K562 (cell line): ENCODE measurements around the gene KCNK4. TPM values are rescaled to one million over a fixed set of nuclear protein-coding genes. Genes with fewer than 3 reads are reported as not detected.

ENCODE experiments used
- BRCA1 ChIP-seq, 2 experiments: fragments of 450-650 bp in 1 of 2; sonication (generic) in 1 of 2; formaldehyde crosslinking in 1 of 2; IDR thresholded peaks; 2 replicates each; pipeline versions ENCODE4 v1.5.0 to v1.6.1; 2017 to 2020; ENCODE audit warnings: mild to moderate bottlenecking in 1 of 2, missing genetic modification reagents in 1 of 2
- DDX20 ChIP-seq: fragments of 450-650 bp; IDR thresholded peaks from 2 replicates; pipeline ENCODE4 v1.6.1; 2016; ENCODE audit warnings: missing genetic modification characterization, low read depth, mild to moderate bottlenecking, missing compliant biosample characterization, moderate library complexity
- HMBOX1 ChIP-seq: sonication (generic); IDR thresholded peaks from 2 replicates; pipeline ENCODE4 v1.6.1; 2016
- JUND ChIP-seq, 2 experiments: IDR thresholded peaks; 2 replicates in 1 of 2; 3 replicates in 1 of 2; pipeline ENCODE4 v1.6.1; 2011; ENCODE audit warnings: borderline replicate concordance in 2 of 2, low read depth in 2 of 2, low read length in 2 of 2, improper control_type of control experiment in 1 of 2, missing biosample characterization in 1 of 2, missing genetic modification characterization in 1 of 2, missing genetic modification reagents in 1 of 2
- MYNN ChIP-seq, 2 experiments: sonication (generic); formaldehyde crosslinking in 1 of 2; IDR thresholded peaks; 2 replicates each; pipeline versions ENCODE4 v1.5.0 to v1.6.1; 2016 to 2020; ENCODE audit warnings: antibody characterized with exemption in 1 of 2, missing genetic modification reagents in 1 of 2
- NFRKB ChIP-seq: fragments of 450-650 bp; IDR thresholded peaks from 2 replicates; pipeline ENCODE4 v1.6.1; 2016; ENCODE audit warnings: low read depth
- NR2F6 ChIP-seq: fragments of 450-650 bp; formaldehyde crosslinking; IDR thresholded peaks from 2 replicates; pipeline ENCODE4 v1.4.0; 2020; ENCODE audit warnings: mild to moderate bottlenecking
- PREB ChIP-seq: sonication (generic); formaldehyde crosslinking; IDR thresholded peaks from 2 replicates; pipeline ENCODE4 v1.8.1; 2023; ENCODE audit warnings: mild to moderate bottlenecking, missing genetic modification reagents
- RBFOX2 ChIP-seq: fragments of 200-400 bp; formaldehyde crosslinking; IDR thresholded peaks from 2 replicates; pipeline ENCODE4 v1.6.1; 2017; ENCODE audit warnings: low read depth, mild to moderate bottlenecking, low read length, moderate library complexity
- RHOXF2B ChIP-seq: fragments of 250-450 bp; sonication (Bioruptor Pico); conservative IDR thresholded peaks from 2 replicates; pipeline ENCODE4 v1.5.1; 2021
- SMARCB1 ChIP-seq: IDR thresholded peaks from 2 replicates; pipeline ENCODE4 v1.6.1; 2011; ENCODE audit warnings: improper control_type of control experiment, low read depth; ENCODE audit not compliant: insufficient read length
- TCF7 ChIP-seq: sonication (generic); IDR thresholded peaks from 2 replicates; pipeline ENCODE4 v1.6.1; 2016; ENCODE audit warnings: antibody characterized with exemption, borderline replicate concordance
- ZBTB2 ChIP-seq: fragments of 450-650 bp; IDR thresholded peaks from 2 replicates; pipeline ENCODE4 v1.6.1; 2016; ENCODE audit warnings: antibody characterized with exemption
- ZBTB7A ChIP-seq: IDR thresholded peaks from 2 replicates; pipeline ENCODE4 v1.6.1; 2011; ENCODE audit warnings: low read depth, mild to moderate bottlenecking, low read length, moderate library complexity, borderline replicate concordance; ENCODE audit not compliant: control insufficient read depth
- ZEB2 ChIP-seq: fragments of 450-650 bp; IDR thresholded peaks from 2 replicates; pipeline ENCODE4 v1.6.1; 2016
- ZFP1 ChIP-seq: fragments of 450-650 bp; formaldehyde crosslinking; IDR thresholded peaks from 2 replicates; pipeline ENCODE4 v1.4.0; 2020; ENCODE audit warnings: mild to moderate bottlenecking, mixed read lengths
- ZFP36 ChIP-seq: fragments of 150-350 bp; IDR thresholded peaks from 2 replicates; pipeline ENCODE4 v1.6.1; 2018; ENCODE audit warnings: low read length, low read depth; ENCODE audit not compliant: partially characterized antibody
- ZNF175 ChIP-seq: fragments of 200-800 bp; sonication (Bioruptor generic); IDR thresholded peaks from 2 replicates; pipeline ENCODE4 v1.6.1; 2016; ENCODE audit warnings: low read depth, mild to moderate bottlenecking, missing genetic modification characterization, missing compliant biosample characterization
- ZNF224 ChIP-seq: sonication (generic); formaldehyde crosslinking; IDR thresholded peaks from 2 replicates; pipeline ENCODE4 v1.8.0; 2022; ENCODE audit warnings: mild to moderate bottlenecking, missing genetic modification reagents
- ZNF253 ChIP-seq: fragments of 250-450 bp; sonication (Bioruptor Pico); conservative IDR thresholded peaks from 2 replicates; pipeline ENCODE4 v1.6.1; 2021; ENCODE audit warnings: mild to moderate bottlenecking
- ZNF780A ChIP-seq: fragments of 250-450 bp; sonication (Bioruptor Pico); IDR thresholded peaks from 2 replicates; pipeline ENCODE4 v1.5.0; 2021; ENCODE audit warnings: mild to moderate bottlenecking
- polyA plus RNA-seq, 8 experiments: library from polyadenylated mRNA; depleted of rRNA in 4 of 8; stranded (reverse) in 5 of 8; unstranded in 3 of 8; fragments of >200 nt; fragmentation: Nextera tagmentation in 2 of 8; fragmentation: Illumina TruSeq in 1 of 8; extraction: Ambion mirVana in 2 of 8; extraction: Trizol in 1 of 8; gene quantifications; 2 replicates each; pipeline versions ENCODE4 v1.2.1 to v1.2.3, GENCODE V29; 2011 to 2014; ENCODE audit warnings: inconsistent platforms in 1 of 8, missing spikeins in 1 of 8
- total RNA-seq, 7 experiments: library from RNA; depleted of rRNA in 6 of 7; stranded (reverse); fragments of >200 nt in 6 of 7; fragmentation: Illumina TruSeq in 2 of 7; extraction: Trizol in 2 of 7; gene quantifications; 2 replicates each; pipeline versions ENCODE4 v1.2.1 to v1.2.3, GENCODE V29; 2011 to 2021; ENCODE audit warnings: low replicate concordance in 1 of 7
- TF ChIP-seq, protein P1 (sequence below), 2 experiments: fragments of 450-650 bp in 1 of 2; sonication (generic) in 1 of 2; formaldehyde crosslinking in 1 of 2; IDR thresholded peaks in 1 of 2; conservative IDR thresholded peaks in 1 of 2; 2 replicates each; pipeline versions ENCODE4 v1.6.1 to v1.8.1; 2016 to 2023; ENCODE audit warnings: mild to moderate bottlenecking in 2 of 2, moderate library complexity in 2 of 2, inconsistent platforms in 1 of 2, missing genetic modification reagents in 1 of 2

KCNK4 gene
- total and polyA plus RNA-seq, 9 of the 15 experiments (the other 6 are each of a cell fraction or from before 2014, with no cell fraction given): not detected

- TF ChIP-seq PREB (CRISPR knock-in tag) (no peak), SMARCB1 (no peak), BRCA1 (IDR thresholded peaks at IDR 0.05) (no peak), BRCA1 (CRISPR knock-in tag; IDR thresholded peaks at IDR 0.05) (no peak), ZFP36 (no peak), ZBTB2 (no peak), NR2F6 (CRISPR knock-in tag) (no peak), ZNF175 (CRISPR knock-in tag) (no peak), ZNF224 (CRISPR knock-in tag) (no peak), ZBTB7A (peak; percentile 57; the same call in 1 of the 2 replicates), JUND (IDR thresholded peaks at IDR 0.05; ENCODE audit: borderline replicate concordance, low read depth, low read length) (peak; percentile 32; the same call in 1 of the 2 replicates), JUND (tag; IDR thresholded peaks at IDR 0.05; ENCODE audit: borderline replicate concordance, low read depth, low read length) (no peak), ZFP1 (CRISPR knock-in tag) (no peak), RHOXF2B (CRISPR knock-in tag) (no peak), HMBOX1 (no peak), ZNF780A (CRISPR knock-in tag) (no peak), TCF7 (no peak), DDX20 (tag) (no peak), ZEB2 (no peak), RBFOX2 (peak; percentile 52; the same call in 1 of the 2 replicates), ZNF253 (CRISPR knock-in tag) (no peak), NFRKB (no peak), MYNN (IDR thresholded peaks at IDR 0.05) (peak; percentile 40; the same call in 1 of the 2 replicates), MYNN (CRISPR knock-in tag; IDR thresholded peaks at IDR 0.05) (no peak)
- TF ChIP-seq, protein P1, sequence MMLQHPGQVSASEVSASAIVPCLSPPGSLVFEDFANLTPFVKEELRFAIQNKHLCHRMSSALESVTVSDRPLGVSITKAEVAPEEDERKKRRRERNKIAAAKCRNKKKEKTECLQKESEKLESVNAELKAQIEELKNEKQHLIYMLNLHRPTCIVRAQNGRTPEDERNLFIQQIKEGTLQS (IDR thresholded peaks at IDR 0.05): peak; percentile 40; the same call in 1 of the 2 replicates
- TF ChIP-seq, protein P1 (CRISPR knock-in tag; conservative IDR thresholded peaks at IDR 0.05): no peak
Measured at GRCh38 chr11:64243236-64243854, 47.8 kb upstream of the KCNK4 start (continued).
